Measurements from ENCODE around the gene OR2F1.
"Not testable (repeated sequence)": the region's sequence is repeated elsewhere in the genome, so short reads cannot be mapped to it uniquely, and the experiment has no call there.

The OR2F1 gene

DNA sequence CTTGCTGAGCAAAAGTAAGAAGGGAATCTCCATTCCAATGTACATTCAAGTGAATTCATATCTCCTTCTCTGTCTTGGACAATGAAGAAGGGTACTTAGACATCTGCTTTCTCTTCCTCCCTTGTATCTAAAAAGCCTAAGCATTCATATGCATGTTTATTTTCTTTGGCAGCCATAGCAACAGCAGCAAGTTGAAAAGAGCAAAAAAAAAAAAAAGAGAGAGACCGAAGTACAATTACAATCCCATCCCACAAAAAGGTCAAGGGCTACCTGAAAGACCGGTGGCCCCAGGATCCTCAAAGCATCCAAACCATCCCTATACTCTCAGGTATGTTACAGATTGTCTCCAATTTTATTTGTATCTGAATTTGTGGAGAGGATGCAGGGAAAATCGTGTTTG, 4.1 kb downstream of the OR2F1 start:
- DNase-seq, result no peak

DNA sequence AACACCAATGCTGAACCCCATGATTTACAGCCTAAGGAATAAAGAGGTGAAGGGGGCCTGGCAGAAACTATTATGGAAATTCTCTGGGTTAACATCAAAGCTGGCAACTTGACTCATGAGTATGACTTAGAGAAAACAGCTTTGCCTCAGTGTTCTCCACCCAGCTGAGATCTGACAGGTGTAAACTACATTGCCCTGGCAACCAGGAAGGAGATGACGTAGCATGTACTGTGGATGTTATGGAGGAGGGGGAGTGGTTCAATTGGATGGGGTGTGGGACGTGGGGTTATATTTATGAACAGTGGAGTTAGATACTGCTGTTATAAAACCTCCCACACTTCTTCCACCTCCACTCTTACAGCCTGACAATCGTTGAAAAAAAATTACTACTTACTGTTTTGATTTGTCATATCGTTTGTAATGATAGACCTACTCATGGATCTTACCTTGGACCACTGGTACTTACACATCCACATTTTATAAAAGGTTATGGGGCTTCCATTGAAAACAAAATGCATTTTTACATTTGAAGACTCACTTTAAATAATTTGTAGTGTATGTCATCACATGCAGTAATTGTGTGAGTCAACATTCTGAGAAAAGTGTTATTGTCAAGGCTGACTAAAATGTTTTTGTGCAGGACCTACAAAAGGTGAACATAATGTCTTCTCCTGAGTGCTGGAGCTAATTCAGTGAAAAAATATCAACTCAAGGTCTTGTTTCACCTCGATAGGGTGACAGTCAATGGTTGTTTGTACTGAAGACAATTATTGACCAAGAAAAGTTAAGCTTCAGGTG, 6.4 kb downstream of the OR2F1 start:
- no peak for DNase-seq

DNA sequence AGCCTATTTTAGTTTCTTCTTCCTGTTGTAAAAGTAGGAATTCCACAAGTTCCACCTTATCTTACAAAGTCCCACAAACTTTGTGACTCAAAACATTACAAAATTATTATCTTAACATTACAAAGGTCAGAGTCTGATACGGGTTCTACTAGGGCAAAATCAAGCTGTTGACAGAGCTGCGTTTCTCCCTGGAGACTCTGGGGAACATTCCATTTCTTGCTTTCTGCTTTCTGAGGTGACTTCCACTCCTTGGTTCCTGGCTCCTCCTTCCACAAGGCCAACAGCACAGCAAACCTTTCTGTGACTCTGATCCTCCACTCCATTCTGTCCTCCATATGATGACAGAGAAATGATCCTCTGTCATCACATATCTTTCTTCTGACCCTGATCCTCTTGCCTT, 10.6 kb downstream of the OR2F1 start:
- no peak for DNase-seq

DNA sequence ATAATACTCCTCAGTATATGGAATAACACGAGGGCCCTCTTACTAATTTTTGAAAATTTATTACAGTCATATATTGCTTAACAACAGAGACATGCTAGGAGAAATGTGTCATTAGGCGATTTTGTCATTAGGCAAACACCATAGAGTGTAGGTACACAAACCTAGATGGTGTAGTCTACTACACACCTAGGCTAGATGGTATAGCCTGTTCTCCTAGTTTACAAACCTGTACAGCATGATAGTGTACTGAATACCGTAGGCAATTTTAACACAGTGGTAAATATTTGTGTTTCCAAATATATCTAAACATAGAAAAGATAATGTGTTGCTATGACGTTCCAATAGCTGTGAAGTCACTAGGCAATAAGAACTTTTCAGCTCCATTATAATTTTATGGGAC, 12.8 kb downstream of the OR2F1 start:
- no peak for DNase-seq

DNA sequence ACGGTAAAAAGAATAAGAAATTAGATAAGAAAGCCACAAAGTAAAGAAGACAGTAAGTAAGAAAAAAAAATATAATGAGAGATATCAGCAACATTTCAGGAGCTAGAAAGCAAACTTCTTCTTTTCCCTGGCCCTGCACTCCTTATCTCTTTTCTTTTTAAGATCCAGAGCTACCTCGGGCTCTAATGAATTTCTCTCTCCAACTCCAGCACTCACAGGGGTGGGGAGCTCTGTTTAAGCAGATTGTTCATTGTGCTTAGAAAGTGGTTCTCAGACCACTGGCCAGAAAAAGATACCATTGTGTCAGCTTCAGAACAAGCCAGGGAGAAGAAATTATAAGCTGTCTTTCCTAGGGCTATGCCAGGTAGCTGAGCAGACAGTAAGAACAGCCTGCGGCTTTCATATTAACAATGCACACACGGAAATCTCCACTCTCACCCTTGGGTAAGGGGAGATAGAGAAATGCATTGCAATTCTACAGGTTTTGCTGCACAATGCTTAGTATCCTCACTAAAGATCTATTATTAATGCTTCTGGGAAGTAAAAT, 19.3 kb downstream of the OR2F1 start:
- DNase-seq, result no peak

DNA sequence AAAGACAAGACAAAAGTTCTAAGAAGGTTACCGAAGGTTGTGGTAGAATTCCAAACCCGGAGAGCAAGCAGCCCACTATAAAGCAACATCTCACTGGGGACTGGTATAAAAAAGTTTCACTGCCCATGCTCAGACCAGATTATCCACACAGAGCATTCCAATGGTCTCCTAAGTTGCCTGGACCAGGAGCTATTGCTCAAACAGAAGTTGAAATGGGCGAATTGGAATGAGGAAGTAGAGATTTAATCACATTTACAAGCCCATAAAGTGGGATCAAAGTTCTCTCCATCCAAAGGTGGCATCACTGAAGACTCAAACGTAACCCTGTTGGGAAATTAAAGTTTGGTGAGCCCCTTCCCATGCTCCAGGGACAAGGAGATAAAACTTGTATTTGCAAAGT, 19.8 kb downstream of the OR2F1 start:
- DNase-seq, result no peak

DNA sequence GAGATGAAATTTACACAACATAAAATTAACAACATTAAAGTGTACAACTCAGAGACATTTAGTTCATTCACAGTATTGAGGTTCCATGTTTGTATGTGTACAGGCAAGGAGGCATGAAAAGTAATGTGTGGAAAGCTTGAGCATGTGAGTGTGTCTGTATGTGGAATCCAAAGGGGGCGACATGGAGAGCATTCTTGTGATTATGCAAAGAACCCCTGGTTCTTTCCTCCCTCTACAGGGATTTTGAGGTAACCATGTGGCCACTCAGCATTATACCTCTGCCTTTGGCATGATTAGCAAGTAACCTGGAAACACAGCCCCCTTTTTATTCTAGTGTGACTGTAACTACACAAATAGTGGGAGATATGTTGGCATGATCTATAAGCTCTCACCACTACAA, 21.0 kb downstream of the OR2F1 start:
- DNase-seq, result no peak

DNA sequence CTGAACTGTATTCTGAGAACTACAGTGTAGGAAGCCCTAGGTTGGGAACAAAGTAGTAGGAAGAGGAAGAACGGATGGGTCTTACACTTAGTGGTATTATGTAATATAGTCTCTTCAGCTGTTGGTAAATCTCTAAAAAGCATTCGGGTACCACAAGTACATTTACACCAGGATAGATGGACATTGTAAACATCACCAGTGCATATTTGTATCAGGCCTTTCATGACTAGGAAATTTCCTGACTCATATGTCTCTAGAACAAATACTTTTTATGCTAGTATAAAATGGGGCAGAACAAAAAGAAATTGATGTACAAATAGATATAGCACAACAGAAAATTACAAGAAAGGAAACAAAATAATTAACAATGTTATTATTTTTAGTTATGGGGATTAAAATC, 23.9 kb downstream of the OR2F1 start:
- no peak for DNase-seq

DNA sequence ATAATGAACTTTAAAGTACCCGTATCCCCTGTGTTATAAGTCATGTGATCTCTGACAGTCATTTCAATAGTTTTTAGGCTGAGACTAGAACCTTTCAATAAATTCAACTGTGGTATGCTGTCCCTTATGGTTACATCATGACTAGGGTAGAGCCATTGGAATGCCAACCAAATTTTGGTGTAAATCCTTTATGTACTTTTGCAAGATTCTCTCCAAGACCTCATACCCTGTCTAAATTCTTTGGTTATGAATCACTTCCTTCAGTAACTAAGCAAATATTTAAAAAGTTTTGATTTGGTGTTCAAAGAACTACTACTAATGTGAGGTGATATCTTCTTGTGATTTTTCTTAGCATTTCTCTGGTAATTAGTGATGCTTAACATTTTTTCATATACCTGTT, 24.7 kb downstream of the OR2F1 start:
- no peak for DNase-seq

DNA sequence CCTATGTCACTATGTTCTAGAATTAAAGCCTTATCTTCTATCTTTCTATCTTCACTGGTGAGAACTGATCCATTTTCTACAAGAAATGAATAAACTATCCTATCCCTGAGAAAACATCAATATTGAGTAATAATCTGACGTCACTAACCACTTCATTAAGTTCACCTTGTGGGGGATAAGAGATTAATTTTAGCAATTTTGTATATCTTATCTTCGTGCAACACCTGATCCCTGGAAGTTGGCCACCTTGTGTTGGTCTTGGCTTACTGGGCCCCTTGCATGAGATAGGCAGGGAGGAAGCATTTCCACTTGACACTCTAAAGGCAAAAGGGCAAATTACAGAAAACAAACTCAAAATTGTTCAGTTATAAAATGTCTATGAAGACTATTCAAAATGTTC, 25.4 kb downstream of the OR2F1 start:
- DNase-seq, result no peak

DNA sequence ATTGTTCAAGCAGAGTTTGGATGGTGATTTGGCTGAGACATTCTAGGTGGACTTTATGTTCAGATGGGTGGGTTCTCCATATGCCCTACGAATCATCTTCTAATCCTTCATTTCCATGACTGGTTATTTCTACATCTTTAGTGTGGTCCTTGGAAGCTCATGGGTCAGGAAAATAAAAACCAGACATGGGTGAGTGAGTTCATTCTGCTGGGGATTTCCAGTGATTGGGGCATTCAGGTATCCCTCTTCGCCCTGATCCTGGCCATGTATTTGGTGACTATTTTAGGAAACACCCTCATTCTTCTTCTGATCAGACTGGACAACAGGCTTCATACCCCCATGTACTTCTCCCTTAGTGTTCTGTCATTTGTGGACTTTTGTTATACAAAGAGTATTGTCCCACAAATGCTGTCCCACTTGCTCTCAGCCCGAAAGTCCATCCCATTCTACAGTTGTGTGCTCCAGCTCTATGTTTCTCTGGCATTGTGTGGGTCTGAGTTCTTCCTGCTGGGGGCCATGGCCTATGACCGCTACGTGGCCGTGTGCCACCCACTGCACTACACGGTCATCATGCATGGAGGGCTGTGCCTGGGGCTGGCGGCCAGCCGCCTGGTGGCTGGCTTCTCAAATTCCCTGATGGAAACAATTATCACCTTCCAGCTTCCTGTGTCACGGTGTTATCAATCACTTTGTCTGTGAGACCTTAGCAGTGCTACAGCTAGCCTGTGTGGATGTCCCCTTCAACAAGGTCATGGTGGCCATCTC, 26.3 kb downstream of the OR2F1 start:
- DNase-seq, result no peak

DNA sequence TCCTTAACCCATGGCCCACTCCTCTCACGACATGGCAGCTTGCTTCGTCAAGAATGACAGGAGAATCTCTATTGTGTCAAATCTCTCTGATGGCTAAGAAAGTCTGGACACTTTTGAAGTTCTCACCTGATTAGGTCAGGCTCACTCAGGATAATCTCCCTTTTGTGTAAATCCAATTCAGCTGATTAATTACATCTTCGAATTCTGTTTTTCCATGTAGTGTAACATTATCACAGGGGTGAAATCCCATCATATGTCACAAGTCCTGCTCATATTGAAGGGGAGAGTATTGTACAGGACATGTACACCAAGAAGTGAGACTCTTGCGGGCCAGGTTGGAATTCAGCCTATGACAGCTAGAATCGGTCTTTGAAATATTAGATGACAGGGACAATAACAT, 29.3 kb downstream of the OR2F1 start:
- DNase-seq, result no peak

DNA sequence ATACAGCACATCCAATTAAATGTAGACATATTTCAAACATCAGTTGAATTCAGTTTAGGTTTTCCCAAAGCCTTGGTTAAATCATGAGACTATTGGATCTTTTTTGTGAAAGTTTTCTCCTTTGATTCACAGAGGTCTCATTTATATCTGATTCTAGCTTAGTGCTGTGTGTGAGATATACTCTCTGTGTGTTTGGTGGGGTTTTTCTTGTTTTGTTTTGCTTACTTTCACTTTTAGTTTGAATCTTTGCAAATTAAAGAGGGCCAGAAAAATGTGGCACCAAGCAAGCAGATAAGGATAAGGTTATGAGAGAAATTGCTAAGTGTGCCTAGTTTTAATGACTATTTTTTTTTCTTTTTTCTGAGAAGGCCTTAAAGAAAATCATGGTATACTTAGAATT, 32.9 kb downstream of the OR2F1 start:
- DNase-seq, result no peak

DNA sequence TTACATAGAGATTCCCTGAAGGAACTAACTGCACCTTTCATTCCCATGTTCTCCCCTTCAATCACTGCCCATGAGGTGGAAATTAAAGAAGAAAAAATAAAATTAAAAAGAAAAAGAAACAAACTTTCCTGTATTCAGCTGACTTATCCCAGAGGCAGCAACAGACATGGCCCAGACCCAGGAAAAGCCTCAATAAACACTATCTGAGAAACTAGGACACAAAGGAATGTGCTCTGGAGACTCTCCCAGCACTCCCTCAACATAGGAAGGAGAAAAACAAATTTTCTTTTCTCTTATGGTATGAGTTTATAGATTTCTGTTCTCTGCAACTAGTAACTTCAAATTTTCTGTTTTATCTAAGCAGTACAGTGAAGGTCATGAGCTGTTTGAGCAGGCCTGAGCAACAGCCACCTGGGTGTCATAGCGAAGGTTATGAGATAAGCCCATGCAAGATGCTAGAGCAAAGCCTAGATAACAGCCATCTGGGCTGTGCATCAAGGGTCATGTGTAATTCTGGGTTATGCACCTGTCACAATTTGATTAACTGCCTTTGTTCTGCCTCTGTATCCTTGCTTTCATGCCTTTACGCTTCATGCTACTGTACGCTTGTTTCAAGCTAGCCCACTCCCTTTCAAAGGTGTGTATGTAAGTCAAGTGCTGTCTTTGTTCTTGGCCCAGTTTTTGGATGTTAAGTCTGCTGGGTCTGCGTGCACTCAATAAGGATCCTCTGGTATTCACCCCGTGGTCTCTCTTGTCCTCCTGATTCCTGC, 34.5 kb downstream of the OR2F1 start:
- DNase-seq, result no peak

DNA sequence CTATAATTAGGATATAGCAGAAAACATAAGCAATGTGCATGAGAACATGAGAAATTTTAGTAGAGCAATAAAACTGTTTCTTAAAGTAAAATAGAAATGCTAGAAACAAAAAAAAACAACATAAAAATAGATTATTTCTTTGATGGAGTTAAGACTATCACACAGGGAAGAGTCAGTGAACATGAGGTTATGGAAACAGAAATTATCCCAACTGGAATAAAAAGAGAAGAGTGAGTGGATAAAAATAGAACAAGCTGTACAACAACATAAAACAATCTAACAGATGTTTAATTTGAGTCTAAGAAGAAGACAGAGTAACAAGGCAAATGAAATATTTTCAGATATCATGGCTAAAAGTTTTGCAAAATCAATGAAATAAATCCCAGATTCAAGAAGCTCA, 38.0 kb downstream of the OR2F1 start:
- DNase-seq, result no peak

DNA sequence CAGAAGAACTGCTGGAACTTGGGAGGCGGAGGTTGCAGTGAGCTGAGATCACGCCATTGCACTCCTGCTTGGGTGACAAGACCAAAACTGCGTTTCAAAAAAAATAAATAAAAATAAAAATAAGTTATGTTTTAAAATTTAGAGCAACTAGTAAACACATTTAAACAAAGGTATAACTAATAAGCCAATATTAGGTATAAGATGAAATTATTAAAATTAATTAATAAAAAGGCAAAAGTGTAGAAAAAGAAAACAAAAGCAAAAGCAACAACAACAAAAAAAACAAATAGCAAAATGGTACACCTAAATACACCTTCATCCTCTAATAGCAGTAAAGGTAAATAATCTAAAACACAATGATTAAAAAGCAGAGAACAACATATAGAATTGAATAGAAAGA, 39.3 kb downstream of the OR2F1 start:
- no peak for DNase-seq

DNA sequence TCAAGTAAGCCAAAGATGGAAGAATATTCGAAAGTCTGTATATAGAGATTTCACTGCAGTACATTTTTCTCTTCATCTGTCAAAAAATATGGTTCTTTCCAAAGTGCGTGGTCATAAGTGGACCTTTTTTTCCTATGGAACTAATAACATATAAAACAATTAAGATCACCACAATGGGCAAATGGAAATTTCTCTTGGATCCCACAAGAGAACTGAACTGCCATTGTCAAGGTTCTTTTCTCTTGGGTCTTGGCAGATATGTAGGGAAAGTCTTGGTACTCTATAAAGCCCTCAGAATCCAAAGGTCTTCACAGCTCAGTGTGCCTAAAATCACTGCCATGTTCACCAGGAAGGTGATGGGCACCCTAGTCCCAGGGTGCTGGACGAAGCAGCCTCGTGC, 45.4 kb downstream of the OR2F1 start, which contains the start of gene OR6B1:
OR6B1 (plus strand) TSS at position 301 of the 400 bp plus-strand sequence. CDS start 3,677 bp downstream, outside the sequence.
- DNase-seq, result no peak

DNA sequence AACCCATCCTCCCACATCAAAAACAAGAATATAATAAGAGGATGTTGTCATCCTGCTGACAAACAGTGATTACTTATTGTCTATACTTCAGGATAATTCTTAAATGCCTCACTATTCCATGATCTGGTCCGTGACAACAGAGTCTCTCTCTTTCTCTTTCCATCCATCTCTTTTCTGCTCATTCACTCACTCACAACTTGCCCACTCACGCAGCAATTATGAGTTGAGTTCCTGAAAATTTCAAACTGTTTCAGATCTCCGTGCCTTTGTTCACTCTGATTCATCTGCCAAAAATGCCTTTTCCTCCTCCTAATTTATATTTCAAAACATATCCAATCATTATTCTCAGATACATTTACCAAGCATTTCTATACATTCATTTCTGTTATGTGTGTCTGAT, 46.9 kb downstream of the OR2F1 start:
- no peak for DNase-seq

DNA sequence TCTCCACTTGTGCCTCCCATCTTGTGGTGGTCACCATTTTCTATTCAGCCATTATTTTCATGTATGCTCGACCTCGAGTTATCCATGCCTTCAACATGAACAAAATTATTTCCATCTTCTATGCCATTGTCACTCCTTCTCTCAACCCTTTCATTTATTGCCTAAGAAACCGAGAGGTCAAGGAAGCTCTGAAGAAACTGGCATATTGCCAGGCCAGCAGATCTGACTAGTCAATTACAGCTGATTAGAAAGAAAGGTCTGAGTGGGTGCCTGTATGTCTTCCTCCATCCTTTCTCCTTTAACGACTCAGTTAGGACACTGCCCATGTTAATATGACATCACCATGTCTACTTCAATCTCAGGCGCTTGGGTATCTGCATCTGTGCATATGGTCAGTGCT, 50.1 kb downstream of the OR2F1 start:
- no peak for DNase-seq

DNA sequence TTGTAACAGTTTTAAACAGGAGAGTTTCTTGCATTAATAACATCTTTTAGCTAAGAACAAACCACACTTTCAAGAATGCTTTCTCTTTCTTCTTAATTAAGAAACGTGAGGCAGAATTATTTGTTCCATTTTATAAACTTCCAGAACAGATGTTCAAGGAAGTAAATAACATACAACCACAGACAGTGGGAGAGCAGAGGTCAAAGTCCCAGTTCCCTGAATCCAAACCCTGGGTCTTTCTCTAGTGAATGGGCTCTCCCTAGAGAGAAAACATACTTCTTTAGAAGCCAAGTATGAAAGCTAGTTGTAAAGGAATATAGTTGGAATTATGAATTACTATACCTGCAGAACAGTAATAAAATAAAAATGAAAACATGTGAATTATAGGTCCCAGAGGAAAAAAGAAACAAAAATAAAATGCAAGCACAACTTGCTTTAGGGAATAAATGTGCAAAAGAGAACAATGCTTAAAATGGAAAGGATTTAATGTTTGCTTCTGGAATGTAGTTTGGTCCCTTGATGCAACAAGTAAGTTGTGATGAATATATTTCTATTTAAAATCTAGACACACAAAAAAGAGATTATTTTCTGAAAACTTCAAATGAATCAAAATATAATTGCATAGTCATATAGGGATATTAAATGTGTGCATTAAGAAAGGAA, 51.5 kb downstream of the OR2F1 start:
- DNase-seq, result no peak

DNA sequence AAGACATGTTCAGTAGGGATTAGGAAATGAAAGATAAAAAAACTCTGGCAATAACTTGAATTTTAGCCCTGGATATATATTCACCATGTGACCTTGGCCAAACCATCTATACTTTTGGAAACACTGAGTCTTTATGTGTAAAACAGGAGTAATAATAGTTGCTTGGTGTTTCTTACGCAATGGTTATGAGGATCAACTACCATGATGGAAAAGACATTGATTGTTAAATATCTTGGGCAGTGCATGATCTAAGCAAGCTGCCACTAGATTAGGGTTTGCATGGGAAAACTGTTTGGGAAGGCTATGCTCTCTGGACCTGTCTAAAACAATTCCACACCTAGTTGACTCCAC, 52.0 kb downstream of the OR2F1 start:
- DNase-seq, result no peak

DNA sequence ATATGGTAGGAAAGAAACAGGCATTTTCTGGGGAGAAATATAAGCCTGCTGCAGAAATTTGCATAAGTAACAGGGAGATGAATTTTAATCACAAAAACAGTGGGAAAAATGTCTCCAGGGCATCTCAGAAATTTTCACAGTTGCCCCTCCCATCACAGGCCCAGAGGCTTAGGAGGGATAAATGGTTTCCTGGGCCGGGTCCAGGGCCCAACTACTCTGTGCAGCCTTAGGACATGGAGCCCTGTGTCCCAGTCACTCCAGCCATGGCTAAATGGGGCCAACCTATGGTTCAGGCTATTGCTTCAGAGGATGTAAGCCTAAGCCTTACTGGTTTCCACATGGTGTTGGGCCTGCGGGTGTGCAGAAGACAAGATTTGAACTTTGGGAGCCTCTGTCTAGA, 54.7 kb downstream of the OR2F1 start:
- DNase-seq, result no peak

DNA sequence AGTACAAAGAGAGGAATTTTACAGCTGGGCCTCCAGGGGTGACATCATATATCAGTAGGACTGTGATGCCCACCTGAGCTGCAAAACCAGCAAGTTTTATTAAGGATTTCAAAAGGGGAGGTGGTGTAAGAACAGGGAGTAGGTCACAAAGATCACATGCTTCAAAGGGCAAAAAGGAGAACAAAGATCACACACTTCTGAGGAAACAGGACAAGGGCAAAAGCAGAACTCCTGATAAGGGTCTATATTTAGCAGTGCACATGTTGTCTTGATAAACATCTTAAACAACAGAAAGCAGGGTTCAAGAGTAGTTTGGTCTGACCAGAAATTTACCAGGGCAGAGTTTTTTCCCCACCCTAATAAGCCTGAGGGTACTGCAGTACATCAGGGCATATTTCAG, 55.4 kb downstream of the OR2F1 start:
- not testable (repeated sequence) for DNase-seq
